H1 (cell line): Measurements from ENCODE around the gene MAPK8IP2. TPM values are rescaled to one million over a fixed set of nuclear protein-coding genes. Genes with fewer than 3 reads are reported as not detected.

ENCODE experiments used
- CTCF ChIA-PET: fragments of 300-600 bp; sonication (Branson Sonifier 250); formaldehyde crosslinking; loops from one replicate; lab custom pipeline; 2021; ENCODE audit not compliant: partially characterized antibody; lab: Charles Lee
- POLR2A ChIA-PET: fragments of 300-600 bp; sonication (Branson Sonifier 250); formaldehyde crosslinking; loops from one replicate; lab custom pipeline; 2021; ENCODE audit warnings: inconsistent platforms; ENCODE audit not compliant: partially characterized antibody; lab: Charles Lee
- DNase-seq, 2 experiments: peaks; one replicate each; pipeline versions ENCODE4 v3.0.0 to v3.0.0-alpha.2; 2010 to 2022; ENCODE audit warnings: low spot score in 2 of 2, low read depth in 1 of 2, mixed read lengths in 1 of 2
- FAIRE-seq: peaks from 2 replicates; lab custom pipeline; 2011; peaks lifted over from hg19 to GRCh38; lab: Jason Lieb, UNC
- H2AFZ ChIP-seq: 2 replicates; pipeline ENCODE4 v1.8.1; 2012; ENCODE audit warnings: low read length, inconsistent platforms
- H2AK5ac ChIP-seq: 2 replicates; pipeline ENCODE4 v1.6.1; 2013; ENCODE audit warnings: low read depth, low read length
- H2BK120ac ChIP-seq: replicated peaks from 2 replicates; pipeline ENCODE3; 2013; ENCODE audit warnings: low read depth, low read length, inconsistent platforms
- H2BK12ac ChIP-seq: 2 replicates; pipeline ENCODE4 v1.6.1; 2013; ENCODE audit warnings: low read depth, low read length
- H2BK15ac ChIP-seq: 2 replicates; pipeline ENCODE4 v1.6.1; 2013; ENCODE audit warnings: low read length
- H2BK20ac ChIP-seq: 2 replicates; pipeline ENCODE4 v1.6.1; 2013; ENCODE audit warnings: low read length
- H2BK5ac ChIP-seq: 2 replicates; pipeline ENCODE4 v1.6.1; 2013; ENCODE audit warnings: low read depth, low read length
- H3K14ac ChIP-seq: 2 replicates; pipeline ENCODE4 v1.6.1; 2013; ENCODE audit warnings: inconsistent platforms; ENCODE audit not compliant: insufficient read length
- H3K18ac ChIP-seq: 2 replicates; pipeline ENCODE4 v1.6.1; 2013; ENCODE audit warnings: low read length; ENCODE audit errors: extremely low read depth
- H3K23ac ChIP-seq: 2 replicates; pipeline ENCODE4 v1.6.1; 2013; ENCODE audit warnings: inconsistent platforms; ENCODE audit not compliant: insufficient read length
- H3K23me2 ChIP-seq: 2 replicates; pipeline ENCODE4 v1.6.1; 2013; ENCODE audit warnings: low read depth, low read length
- H3K27ac ChIP-seq: 2 replicates; pipeline ENCODE4 v1.6.1; 2011; ENCODE audit warnings: low read depth, low read length, inconsistent platforms
- H3K27me3 ChIP-seq, 4 experiments: replicated peaks in 1 of 4; 1 replicate in 1 of 4; 2 replicates in 3 of 4; pipeline versions ENCODE4 v1.6.1 to v1.8.1; 2011 to 2013; ENCODE audit warnings: low read length in 3 of 4, mild to moderate bottlenecking in 3 of 4, inconsistent platforms in 2 of 4, mixed read lengths in 2 of 4, moderate library complexity in 1 of 4; ENCODE audit not compliant: control insufficient read depth in 3 of 4, insufficient read depth in 3 of 4; ENCODE audit errors: extremely low read depth in 1 of 4
- H3K36me3 ChIP-seq, 4 experiments: 2 replicates each; pipeline versions ENCODE4 v1.6.1 to v1.8.1; 2011 to 2013; ENCODE audit warnings: mild to moderate bottlenecking in 4 of 4, low read length in 3 of 4, moderate library complexity in 2 of 4, control low read depth in 1 of 4, inconsistent platforms in 1 of 4; ENCODE audit not compliant: insufficient read depth in 4 of 4, control insufficient read depth in 2 of 4
- H3K4ac ChIP-seq: replicated peaks from 2 replicates; pipeline ENCODE3; 2013; ENCODE audit warnings: low read length, low read depth, mixed read lengths, inconsistent platforms; ENCODE audit not compliant: insufficient read length
- H3K4me1 ChIP-seq, 4 experiments: replicated peaks in 1 of 4; 1 replicate in 1 of 4; 2 replicates in 3 of 4; pipeline versions ENCODE4 v1.6.1 to v1.8.1; 2011 to 2013; ENCODE audit warnings: low read length in 3 of 4, inconsistent platforms in 2 of 4, mixed read lengths in 1 of 4; ENCODE audit not compliant: insufficient read depth in 4 of 4, control insufficient read depth in 3 of 4
- H3K4me2 ChIP-seq, 2 experiments: 2 replicates each; pipeline versions ENCODE4 v1.6.1 to v1.8.1; 2011 to 2013; ENCODE audit warnings: low read depth in 2 of 2, low read length in 2 of 2, control low read depth in 1 of 2, inconsistent platforms in 1 of 2, mild to moderate bottlenecking in 1 of 2; ENCODE audit not compliant: insufficient read depth in 1 of 2
- H3K4me3 ChIP-seq, 4 experiments: fragments of 200-600, 300-600 bp in 1 of 4; sonication (generic), shearing (Covaris generic), sonication (Bioruptor Twin) in 1 of 4; 2 replicates each; pipeline versions ENCODE4 v1.5.1 to v1.8.1; 2011 to 2016; ENCODE audit warnings: low read length in 4 of 4, low read depth in 3 of 4, control low read depth in 2 of 4, inconsistent platforms in 2 of 4, mild to moderate bottlenecking in 2 of 4, mixed read lengths in 1 of 4, moderate library complexity in 1 of 4; ENCODE audit not compliant: insufficient read depth in 2 of 4; ENCODE audit errors: extremely low read depth in 1 of 4
- H3K56ac ChIP-seq: replicated peaks from 2 replicates; pipeline ENCODE3; 2013; ENCODE audit warnings: low read depth, mild to moderate bottlenecking, mixed read lengths, low read length, inconsistent platforms; ENCODE audit not compliant: insufficient read length
- H3K79me1 ChIP-seq: 2 replicates; pipeline ENCODE4 v1.6.1; 2013; ENCODE audit warnings: low read depth, low read length, control low read depth
- H3K79me2 ChIP-seq, 2 experiments: 2 replicates each; pipeline versions ENCODE4 v1.6.1 to v1.8.1; 2012 to 2013; ENCODE audit warnings: low read length in 2 of 2, mild to moderate bottlenecking in 2 of 2, inconsistent platforms in 1 of 2; ENCODE audit not compliant: insufficient read depth in 2 of 2, control insufficient read depth in 1 of 2
- H3K9ac ChIP-seq, 4 experiments: replicated peaks in 1 of 4; 1 replicate in 1 of 4; 2 replicates in 3 of 4; pipeline versions ENCODE4 v1.6.1 to v1.8.1; 2011 to 2013; ENCODE audit warnings: low read depth in 3 of 4, low read length in 3 of 4, control low read depth in 2 of 4, mild to moderate bottlenecking in 2 of 4, moderate library complexity in 2 of 4, inconsistent platforms in 1 of 4; ENCODE audit errors: extremely low read depth in 1 of 4
- H3K9me3 ChIP-seq, 2 experiments: 2 replicates each; pipeline versions ENCODE4 v1.6.1 to v1.8.1; 2012 to 2013; ENCODE audit warnings: mild to moderate bottlenecking in 2 of 2, moderate library complexity in 2 of 2, control low read depth in 1 of 2, inconsistent platforms in 1 of 2, low read depth in 1 of 2, low read length in 1 of 2, mixed read lengths in 1 of 2; ENCODE audit not compliant: insufficient read depth in 2 of 2
- H4K20me1 ChIP-seq, 2 experiments: replicated peaks in 1 of 2; 2 replicates each; pipeline versions ENCODE3 to v1.8.1; 2011 to 2013; ENCODE audit warnings: inconsistent platforms in 2 of 2, low read length in 2 of 2, mild to moderate bottlenecking in 1 of 2; ENCODE audit not compliant: insufficient read depth in 2 of 2, control insufficient read depth in 1 of 2
- H4K5ac ChIP-seq: 2 replicates; pipeline ENCODE4 v1.6.1; 2013; ENCODE audit warnings: low read length, low read depth, mixed read lengths, inconsistent platforms; ENCODE audit not compliant: insufficient read length
- H4K8ac ChIP-seq: 2 replicates; pipeline ENCODE4 v1.8.0; 2013; ENCODE audit warnings: mild to moderate bottlenecking, moderate library complexity, low read length, inconsistent platforms; ENCODE audit not compliant: insufficient read depth; ENCODE audit errors: extremely low read depth
- H4K91ac ChIP-seq: replicated peaks from 2 replicates; pipeline ENCODE3; 2013; ENCODE audit warnings: low read length, mixed read lengths, inconsistent platforms; ENCODE audit not compliant: insufficient read length
- ASH2L ChIP-seq: fragments of 200-600, 300-600 bp; sonication (generic); IDR thresholded peaks from one replicate; pipeline ENCODE4 v1.7.1; 2017; ENCODE audit warnings: low read length
- CREB1 ChIP-seq: IDR thresholded peaks from 2 replicates; pipeline ENCODE4 v1.6.1; 2012; ENCODE audit warnings: inconsistent platforms
- CTCF ChIP-seq, 3 experiments: IDR thresholded peaks; 1 replicate in 2 of 3; 2 replicates in 1 of 3; pipeline versions ENCODE4 v1.5.1 to v1.6.1; 2011; ENCODE audit warnings: low read length in 3 of 3, mild to moderate bottlenecking in 3 of 3, inconsistent platforms in 2 of 3, low read depth in 1 of 3, moderate library complexity in 1 of 3; ENCODE audit not compliant: insufficient read depth in 1 of 3; ENCODE audit errors: control extremely low read depth in 1 of 3
- RAD21 ChIP-seq, 2 experiments: IDR thresholded peaks in 1 of 2; conservative IDR thresholded peaks in 1 of 2; 2 replicates each; pipeline ENCODE4 v1.6.1; 2011; ENCODE audit warnings: low read depth in 2 of 2, low read length in 2 of 2, improper control_type of control experiment in 1 of 2, inconsistent platforms in 1 of 2, mild to moderate bottlenecking in 1 of 2, moderate library complexity in 1 of 2
- SP1 ChIP-seq: IDR thresholded peaks from 2 replicates; pipeline ENCODE4 v1.6.1; 2011; ENCODE audit warnings: low read depth, low read length
- WGBS, 2 experiments: shearing (Covaris generic) in 1 of 2; methylation state at CpG; one replicate each; pipeline versions ENCODE4 v1.1.6 to v1.1.7; 2013 to 2015; ENCODE audit warnings: low lambda C conversion rate in 2 of 2, mixed read lengths in 2 of 2, inconsistent platforms in 1 of 2, low coverage in 1 of 2, missing lambda C conversion rate in 1 of 2; ENCODE audit not compliant: insufficient replicate concordance in 2 of 2, insufficient coverage in 1 of 2, insufficient read length in 1 of 2; ENCODE audit errors: extremely low coverage in 1 of 2, missing lambda C conversion rate in 1 of 2; 5-methylcytosine and 5-hydroxymethylcytosine counted together
- polyA plus RNA-seq, 7 experiments: library from polyadenylated mRNA; depleted of rRNA in 3 of 7; stranded (reverse) in 5 of 7; unstranded in 2 of 7; fragments of >200 nt in 5 of 7; fragments of 200-250 nt in 2 of 7; gene quantifications; 1 replicate in 5 of 7; 2 replicates in 1 of 7; 4 replicates in 1 of 7; pipeline versions ENCODE4 v1.2.1 to v1.2.3, GENCODE V29; 2011 to 2013; ENCODE audit warnings: missing spikeins in 2 of 7, mixed read lengths in 2 of 7
- total RNA-seq: library from RNA; stranded (reverse); fragmentation: NEBNext Ultra II Directional; extraction: Animal tissue kit (Norgen Biotek cat#: 25700); gene quantifications from 2 replicates; pipeline ENCODE4 v1.2.1, GENCODE V29; 2021

Gene MAPK8IP2
- total and polyA plus RNA-seq, 2 of the 8 experiments (the other 6 are each of a cell fraction or from before 2014, with no cell fraction given) = 1.5 to 5.5 TPM

- no peak overlapping the region for H2BK120ac ChIP-seq
- H3K23ac ChIP-seq = no peak overlapping the region
- peaks cover 4% of the 10 kb centered on the region for H3K79me1 ChIP-seq
- peaks cover 0 to 14% (median 10%) of the 10 kb centered on the region in 4 experiments; a peak in 6 of 7 replicates for H3K4me1 ChIP-seq
- POLR2A ChIA-PET = interaction anchor here (0.9 to 1.4 kb wide), 3 partner anchors 15 to 65 kb away, joined by 3 read pairs; no protein-coding TSS in a partner anchor
- H3K23me2 ChIP-seq = peaks cover 13% of the 10 kb centered on the region
- H4K8ac ChIP-seq = no peak overlapping the region; the same call in 1 of the 2 replicates
- no peak overlapping the region for H2BK20ac ChIP-seq
- H3K56ac ChIP-seq = no peak overlapping the region
- no peak overlapping the region for H3K4me2 ChIP-seq
- no peak overlapping the region for H3K4ac ChIP-seq
- no peak for FAIRE-seq
- no peak overlapping the region for H2BK12ac ChIP-seq
- peak in 1 of 2 experiments; percentile 80 for DNase-seq
- H3K4me3 ChIP-seq = no peak overlapping the region
- CTCF ChIA-PET = interaction anchor here (0.6 to 15.7 kb wide), 24 partner anchors 10 to 153 kb away, joined by 3 to 281 read pairs (median 4); partner anchors contain the start of gene SYCE3
- peaks cover 0 to 13% of the 10 kb centered on the region in 2 experiments for H4K20me1 ChIP-seq
- no peak overlapping the region for H3K14ac ChIP-seq
- 81% methylated on average over 20 of the region's 27 CpGs; no CpG with 5 or more reads in 1 of the 2 experiments for WGBS, 2 experiments
- no peaks in the 10 kb centered on the region for H3K9me3 ChIP-seq
- H3K36me3 ChIP-seq = no peaks in the 10 kb centered on the region
- no peak overlapping the region for H3K9ac ChIP-seq
- H4K5ac ChIP-seq = no peak overlapping the region
- H2AK5ac ChIP-seq = no peak overlapping the region
- no peak overlapping the region for H3K27ac ChIP-seq
- H2BK15ac ChIP-seq = no peak overlapping the region
- H3K79me2 ChIP-seq = no peaks in the 10 kb centered on the region
- H2AFZ ChIP-seq = no peak overlapping the region
- TF ChIP-seq ASH2L = no peak
- peak; percentile 79 to 84 (median 82) for TF ChIP-seq CTCF (IDR thresholded peaks at IDR 0.05; ENCODE audit: control extremely low read depth in 1 of 3, insufficient read depth in 1 of 3, low read depth in 1 of 3, low read length in 3 of 3)
- no peak for TF ChIP-seq SP1
- 0 out of 2 replicates have a peak, but pooled peaks have one; percentile 28 for TF ChIP-seq CREB1
- peak; percentile 88 to 92 for TF ChIP-seq RAD21 (IDR thresholded peaks at IDR 0.05 in 1 of 2, conservative IDR thresholded peaks at IDR 0.05 in 1 of 2; ENCODE audit: low read depth in 2 of 2, low read length in 2 of 2)
- no peak overlapping the region for H2BK5ac ChIP-seq
- H3K18ac ChIP-seq = no peak overlapping the region
- H3K27me3 ChIP-seq = peaks cover 0 to 10% (median 7%) of the 10 kb centered on the region in 4 experiments; a peak in 4 of 7 replicates
- H4K91ac ChIP-seq = no peak overlapping the region
Observed at GRCh38 chr22:50625568-50626313, 25.1 kb downstream of the MAPK8IP2 start.
